Measurements from ENCODE around the gene APLP2.
A peak's percentile ranks its signal among the peaks of the same experiment; 100 is the strongest.

- no peak for TF ChIP-seq ZNF883 (CRISPR knock-in tag; IDR thresholded peaks at IDR 0.05; ENCODE audit: not compliant biosample characterization)
- TF ChIP-seq ATF5 (CRISPR knock-in tag; IDR thresholded peaks at IDR 0.05; ENCODE audit: low read depth) = no peak
- no peak for TF ChIP-seq ZBTB1 (CRISPR knock-in tag; IDR thresholded peaks at IDR 0.05; ENCODE audit: borderline replicate concordance)
- no peak for TF ChIP-seq ZNF44 (CRISPR knock-in tag; IDR thresholded peaks at IDR 0.05)
- TF ChIP-seq CTCF (CRISPR knock-in tag; IDR thresholded peaks at IDR 0.05) = no peak
- TF ChIP-seq ZNF850 (CRISPR knock-in tag; conservative IDR thresholded peaks at IDR 0.05) = no peak
- peak; percentile 72; the same call in 1 of the 2 replicates for TF ChIP-seq FOXK1 (CRISPR knock-in tag; IDR thresholded peaks at IDR 0.05; ENCODE audit: borderline replicate concordance, low read depth)
- TF ChIP-seq FOXA1 (IDR thresholded peaks at IDR 0.05) = no peak
- peak; percentile 73 for TF ChIP-seq FOXA1 (CRISPR knock-in tag; IDR thresholded peaks at IDR 0.05)
- TF ChIP-seq SMYD3 (CRISPR knock-in tag; IDR thresholded peaks at IDR 0.05) = no peak
- no peak for TF ChIP-seq POLR2AphosphoS5 (IDR thresholded peaks at IDR 0.05; ENCODE audit: low read depth, low read length)
- no peak for TF ChIP-seq POLR2A (IDR thresholded peaks at IDR 0.05; ENCODE audit: insufficient read depth in 1 of 2, low read depth in 2 of 2, low read length in 2 of 2)
Observed at GRCh38 chr11:130042093-130042591, 27.6 kb upstream of the APLP2 start.

All from HepG2 (cell line).